ENCODE measurements around the gene EPYC. TPM values are rescaled to one million over a fixed set of nuclear protein-coding genes. Genes with fewer than 3 reads are reported as not detected.

The EPYC gene
- total and polyA plus RNA-seq, 10 of the 15 experiments (the other 5 are each of a cell fraction or from before 2014, with no cell fraction given): not detected

GRCh38 chr12:91052026-91052425 lies 47.3 kb upstream of the EPYC start:
- H3K4me2 ChIP-seq (ENCODE audit: control insufficient read depth, insufficient read depth): no peak overlapping the region
- H3K4me3 ChIP-seq: no peak overlapping the region
- SMC1A ChIA-PET (ENCODE audit: uncharacterized antibody, unreplicated experiment): no interaction called here
- no peaks in the 10 kb centered on the region for H3K36me3 ChIP-seq (ENCODE audit: control insufficient read depth in 2 of 2, insufficient read depth in 2 of 2, low read length in 1 of 2)
- intact Hi-C loops (cut with micrococcal nuclease; ENCODE audit: unreplicated experiment): no loop called here
- H3K27me3 ChIP-seq (replicated peaks in 1 of 2; ENCODE audit: control insufficient read depth in 2 of 2, insufficient read depth in 2 of 2, low read length in 1 of 2): no peaks in the 10 kb centered on the region; a peak in 1 of 4 replicates
- BruUV-seq (replicated peaks): no TSS peak
- no peaks in the 10 kb centered on the region for H3K9me3 ChIP-seq (replicated peaks; ENCODE audit: control insufficient read depth, insufficient read depth, low read length)
- FAIRE-seq (no peak), DNase-seq (ENCODE audit: low read depth, low spot score) (no peak), ATAC-seq (no peak)
- CTCF ChIA-PET: no interaction called here
- RAD21 ChIA-PET (ENCODE audit: unreplicated experiment): no interaction called here
- no peak overlapping the region for H3K27ac ChIP-seq (ENCODE audit: control insufficient read depth, insufficient read depth)
- H3K4me1 ChIP-seq (ENCODE audit: control insufficient read depth, insufficient read depth, low read length): no peaks in the 10 kb centered on the region
- H2AFZ ChIP-seq (ENCODE audit: control insufficient read depth, low read depth, low read length): no peak overlapping the region
- in situ Hi-C loops (cut with MboI): no loop called here
- no peaks in the 10 kb centered on the region for H4K20me1 ChIP-seq (ENCODE audit: control insufficient read depth, insufficient read depth)
- no peaks in the 10 kb centered on the region for H3K79me2 ChIP-seq (ENCODE audit: control insufficient read depth, insufficient read depth, low read length)
- H3K9ac ChIP-seq (ENCODE audit: control insufficient read depth, insufficient read depth, low read length): no peak overlapping the region
- POLR2A ChIA-PET: no interaction called here
- TF ChIP-seq KAT2A (conservative IDR thresholded peaks at IDR 0.05; ENCODE audit: control insufficient read depth, low read depth, low read length): no peak
- TF ChIP-seq CEBPB (IDR thresholded peaks at IDR 0.05; ENCODE audit: borderline replicate concordance in 1 of 2, low read depth in 2 of 2, low read length in 2 of 2): no peak
- TF ChIP-seq CREM (IDR thresholded peaks at IDR 0.05; ENCODE audit: low read depth): no peak
- no peak for TF ChIP-seq RUNX3 (IDR thresholded peaks at IDR 0.05; ENCODE audit: low read length)
- TF ChIP-seq ETV6 (conservative IDR thresholded peaks at IDR 0.05 in 1 of 2, IDR thresholded peaks at IDR 0.05 in 1 of 2; ENCODE audit: borderline replicate concordance in 1 of 2, low read depth in 1 of 2): no peak
- no peak for TF ChIP-seq IRF5 (IDR thresholded peaks at IDR 0.05; ENCODE audit: borderline replicate concordance)
- TF ChIP-seq EP300 (IDR thresholded peaks at IDR 0.05; ENCODE audit: borderline replicate concordance in 1 of 2, control insufficient read depth in 1 of 2, low read depth in 2 of 2, low read length in 2 of 2): no peak
- no peak for TF ChIP-seq CHD4 (IDR thresholded peaks at IDR 0.05)
- no peak for TF ChIP-seq ATF7 (IDR thresholded peaks at IDR 0.05; ENCODE audit: low read depth)
- no peak for TF ChIP-seq STAT3 (IDR thresholded peaks at IDR 0.05; ENCODE audit: low read depth, low read length)
- TF ChIP-seq POLR2AphosphoS5 (IDR thresholded peaks at IDR 0.05; ENCODE audit: low read length): no peak
- TF ChIP-seq REST (IDR thresholded peaks at IDR 0.05; ENCODE audit: low read depth, low read length): no peak
- TF ChIP-seq TBL1XR1 (IDR thresholded peaks at IDR 0.05; ENCODE audit: low read depth, low read length): no peak
- TF ChIP-seq SKIL (IDR thresholded peaks at IDR 0.05; ENCODE audit: low read depth, poor library complexity, severe bottlenecking): no peak
- TF ChIP-seq CBX3 (IDR thresholded peaks at IDR 0.05; ENCODE audit: borderline replicate concordance, low read depth): no peak
- TF ChIP-seq BCL3 (IDR thresholded peaks at IDR 0.05; ENCODE audit: borderline replicate concordance, insufficient read depth, low read depth, low read length, poor library complexity, severe bottlenecking): no peak
